CD4-positive, CD25-positive, alpha-beta regulatory T cell (primary cell): ENCODE data around the gene UPK2. TPM values are rescaled to one million over a fixed set of nuclear protein-coding genes. Genes with fewer than 3 reads are reported as not detected.

Source experiments
- ATAC-seq, 2 donors: fragments of 150-1000 bp; cut with Tn5 transposase; one replicate each; pipeline ENCODE4 v1.10.0; 2021; ENCODE audit warnings: low read depth in 2 of 2, moderate number of reproducible peaks in 2 of 2, moderate library complexity in 1 of 2
- DNase-seq, 3 donors: peaks; one replicate each; pipeline versions ENCODE4 v3.0.0 to v3.0.0-alpha.2; 2012 to 2022; ENCODE audit warnings: mixed read lengths in 1 of 3
- H3K27ac ChIP-seq: one replicate; pipeline ENCODE4 v1.7.0; 2013; ENCODE audit warnings: mild to moderate bottlenecking, low read length; ENCODE audit not compliant: insufficient read depth, poor library complexity, severe bottlenecking
- H3K27me3 ChIP-seq: one replicate; pipeline ENCODE4 v1.7.0; 2013; ENCODE audit warnings: low read length; ENCODE audit not compliant: control insufficient read depth, insufficient read depth
- H3K36me3 ChIP-seq: one replicate; pipeline ENCODE4 v1.7.0; 2013; ENCODE audit warnings: mild to moderate bottlenecking, low read length, moderate library complexity; ENCODE audit not compliant: control insufficient read depth, insufficient read depth
- H3K4me1 ChIP-seq: 2 replicates; pipeline ENCODE4 v1.7.0; 2013; ENCODE audit warnings: mild to moderate bottlenecking, low read length; ENCODE audit not compliant: insufficient read depth, control insufficient read depth, poor library complexity, severe bottlenecking
- H3K4me3 ChIP-seq: one replicate; pipeline ENCODE4 v1.7.0; 2013; ENCODE audit warnings: low read depth, mild to moderate bottlenecking, low read length, moderate library complexity
- H3K9me3 ChIP-seq, 2 experiments: 1 replicate in 1 of 2; 2 replicates in 1 of 2; pipeline ENCODE4 v1.7.0; 2013; ENCODE audit warnings: low read length in 2 of 2, mild to moderate bottlenecking in 1 of 2, moderate library complexity in 1 of 2; ENCODE audit not compliant: control insufficient read depth in 2 of 2
- H3K27ac Mint-ChIP-seq, 3 donors: one replicate each; pipeline ENCODE4 v1.8.0; 2020 to 2022; ENCODE audit warnings: mild to moderate bottlenecking in 3 of 3, mixed read lengths in 3 of 3, moderate library complexity in 2 of 3
- H3K27me3 Mint-ChIP-seq: one replicate; pipeline ENCODE4 v1.8.0; 2022; ENCODE audit warnings: mild to moderate bottlenecking, mixed read lengths
- H3K36me3 Mint-ChIP-seq: one replicate; pipeline ENCODE4 v1.8.0; 2020; ENCODE audit warnings: mixed read lengths
- H3K4me1 Mint-ChIP-seq, 4 donors: one replicate each; pipeline ENCODE4 v1.8.0; 2020 to 2022; ENCODE audit warnings: mixed read lengths in 4 of 4, mild to moderate bottlenecking in 1 of 4
- H3K4me3 Mint-ChIP-seq, 4 donors: one replicate each; pipeline ENCODE4 v1.8.0; 2020 to 2022; ENCODE audit warnings: mild to moderate bottlenecking in 4 of 4, mixed read lengths in 4 of 4, moderate library complexity in 3 of 4
- H3K9me3 Mint-ChIP-seq, 7 donors: one replicate each; pipeline ENCODE4 v1.8.0; 2020 to 2022; ENCODE audit warnings: mixed read lengths in 7 of 7, mild to moderate bottlenecking in 3 of 7, moderate library complexity in 2 of 7
- polyA plus RNA-seq, 4 donors: library from polyadenylated mRNA; unstranded; fragments of 300-500 nt; fragmentation: Illumina TruSeq; gene quantifications; one replicate each; pipeline ENCODE4 v1.2.3, GENCODE V29; 2021
- total RNA-seq: library from RNA; stranded (reverse); gene quantifications from one replicate; pipeline ENCODE4 v1.2.3, GENCODE V29; 2022

Gene UPK2
- total and polyA plus RNA-seq, 5 donors from 2014 or later, result 0.19 to 0.42 (median 0.23) TPM; not detected in 1

DNA sequence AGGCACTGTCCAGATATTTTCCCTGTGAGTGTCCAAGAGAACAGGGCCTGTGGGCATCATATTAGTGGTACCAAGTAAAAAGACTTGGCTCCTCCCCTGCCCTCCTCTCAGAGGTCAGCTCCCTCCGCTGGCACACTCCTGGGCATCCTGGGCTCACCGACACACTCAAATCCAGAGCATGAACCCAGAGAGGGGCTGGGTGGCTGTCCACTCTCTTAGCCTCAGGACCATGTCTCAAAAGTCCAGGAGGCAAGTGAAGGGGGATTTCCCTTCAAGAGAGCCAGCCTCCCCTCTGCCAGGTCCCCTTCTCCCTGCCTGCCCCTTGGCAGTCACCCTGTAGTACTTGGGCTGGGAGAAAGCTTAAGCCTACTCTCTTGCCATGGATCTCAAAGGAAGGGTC lies 40.7 kb upstream of the UPK2 start:
- Histone ChIP-seq H3K4me1 (peaks cover 99% of the 10 kb centered on the region), H3K27me3 (no peaks in the 10 kb centered on the region), H3K27ac (peak overlapping the region; percentile 100), H3K4me3 (peak overlapping the region; percentile 53), H3K9me3 (no peaks in the 10 kb centered on the region), H3K36me3 (peaks cover 4% of the 10 kb centered on the region)
- DNase-seq, result no peak
- Mint-ChIP-seq H3K9me3 (no peaks in the 10 kb centered on the region), H3K36me3 (peaks cover 15% of the 10 kb centered on the region), H3K27ac (peak overlapping the region; percentile 99), H3K4me3 (peak overlapping the region; percentile 78 to 91 (median 86)), H3K4me1 (peaks cover 0 to 94% (median 57%) of the 10 kb centered on the region in 4 donors), H3K27me3 (no peaks in the 10 kb centered on the region)
- ATAC-seq, result no peak

DNA sequence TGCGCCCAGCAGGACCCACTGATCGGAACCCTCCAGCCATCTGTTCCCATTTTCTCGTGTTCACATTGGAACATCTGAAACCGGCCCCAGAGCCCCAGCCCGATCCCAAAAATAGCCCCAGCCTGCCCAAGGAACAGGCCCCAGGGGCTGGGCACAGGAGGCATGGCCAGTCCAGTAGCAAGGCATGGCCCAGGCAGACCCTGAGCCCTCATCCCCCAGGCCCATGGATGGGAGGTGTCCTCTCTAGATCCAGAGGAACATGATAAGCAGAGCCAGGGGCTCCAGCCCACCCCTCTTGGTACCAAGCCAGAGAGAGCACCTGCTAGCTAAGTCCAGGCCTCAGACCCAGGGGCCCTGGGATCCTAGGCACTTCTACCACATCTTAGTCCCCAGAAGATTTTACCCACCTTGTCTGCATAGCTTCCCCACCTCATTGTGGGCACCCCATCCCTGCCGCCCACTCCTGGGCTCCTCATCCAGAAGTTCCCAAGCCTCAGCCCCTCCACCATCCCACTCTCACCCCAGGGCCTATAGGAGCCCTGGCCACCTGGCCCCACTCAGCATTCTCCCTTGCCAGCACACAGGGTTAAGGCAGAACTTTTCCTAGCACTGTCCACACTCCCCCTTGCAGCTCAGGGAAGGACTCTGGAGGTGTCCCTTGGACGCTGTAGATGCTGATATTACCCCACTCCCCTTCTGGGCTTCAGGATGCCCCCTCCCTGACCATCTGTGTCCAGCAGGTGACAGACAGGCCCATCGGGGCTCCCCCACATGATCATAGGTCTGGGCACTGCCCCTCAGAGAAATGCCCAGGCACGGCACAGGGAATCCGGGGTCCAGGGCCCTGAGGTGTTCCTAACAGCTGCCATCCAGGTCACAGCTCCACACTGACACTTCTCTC lies 39.9 kb upstream of the UPK2 start:
- Mint-ChIP-seq H3K27ac (peak overlapping the region; percentile 99), H3K9me3 (no peaks in the 10 kb centered on the region), H3K27me3 (no peaks in the 10 kb centered on the region), H3K36me3 (peaks cover 20% of the 10 kb centered on the region), H3K4me3 (peak overlapping the region; percentile 30 to 91 (median 86)), H3K4me1 (peaks cover 0 to 96% (median 63%) of the 10 kb centered on the region in 4 donors)
- Histone ChIP-seq H3K36me3 (peaks cover 4% of the 10 kb centered on the region), H3K9me3 (no peaks in the 10 kb centered on the region), H3K27me3 (no peaks in the 10 kb centered on the region), H3K27ac (peak overlapping the region; percentile 100), H3K4me3 (peak overlapping the region; percentile 53), H3K4me1 (peaks cover 99% of the 10 kb centered on the region)
- ATAC-seq (no peak), DNase-seq (no peak)

DNA sequence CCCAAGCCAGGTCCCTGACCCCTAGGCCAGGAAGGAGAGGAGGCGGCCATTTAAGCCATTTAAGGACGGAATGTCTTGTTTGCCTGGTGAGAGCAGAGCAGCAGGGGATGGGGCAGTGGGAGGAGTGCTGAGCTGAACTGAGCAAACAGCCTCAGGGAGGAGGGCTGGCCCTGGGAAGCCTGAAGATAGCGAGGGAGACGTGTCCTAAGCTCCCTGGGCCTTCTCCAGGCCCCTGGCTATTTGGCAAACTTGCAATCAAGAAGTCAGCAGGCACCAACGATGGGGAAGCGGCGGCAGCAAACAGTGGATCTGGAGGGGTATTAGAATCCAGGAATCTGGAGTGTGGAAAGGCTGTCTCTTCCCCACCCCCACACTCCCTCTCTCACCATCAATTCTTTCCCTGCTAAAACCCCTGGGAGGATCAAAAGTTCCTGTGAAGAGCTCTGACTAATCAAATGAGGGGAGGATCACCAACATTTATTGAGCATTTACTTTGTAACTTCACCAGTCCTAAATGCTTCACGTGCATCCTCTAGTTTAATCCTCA lies 39.2 kb upstream of the UPK2 start:
- H3K4me3 Mint-ChIP-seq, result peak overlapping the region; percentile 87 to 88 (median 88)
- Histone ChIP-seq H3K4me3 (peak overlapping the region; percentile 53), H3K9me3 (no peaks in the 10 kb centered on the region), H3K36me3 (peaks cover 4% of the 10 kb centered on the region), H3K27ac (peak overlapping the region; percentile 100), H3K27me3 (no peaks in the 10 kb centered on the region), H3K4me1 (peaks cover 99% of the 10 kb centered on the region)
- no peaks in the 10 kb centered on the region for H3K27me3 Mint-ChIP-seq
- DNase-seq, result no peak
- ATAC-seq, result no peak
- H3K4me1 Mint-ChIP-seq, result peaks cover 0 to 93% (median 59%) of the 10 kb centered on the region in 4 donors
- no peaks in the 10 kb centered on the region for H3K9me3 Mint-ChIP-seq
- peaks cover 21% of the 10 kb centered on the region for H3K36me3 Mint-ChIP-seq
- peak overlapping the region; percentile 99 for H3K27ac Mint-ChIP-seq

DNA sequence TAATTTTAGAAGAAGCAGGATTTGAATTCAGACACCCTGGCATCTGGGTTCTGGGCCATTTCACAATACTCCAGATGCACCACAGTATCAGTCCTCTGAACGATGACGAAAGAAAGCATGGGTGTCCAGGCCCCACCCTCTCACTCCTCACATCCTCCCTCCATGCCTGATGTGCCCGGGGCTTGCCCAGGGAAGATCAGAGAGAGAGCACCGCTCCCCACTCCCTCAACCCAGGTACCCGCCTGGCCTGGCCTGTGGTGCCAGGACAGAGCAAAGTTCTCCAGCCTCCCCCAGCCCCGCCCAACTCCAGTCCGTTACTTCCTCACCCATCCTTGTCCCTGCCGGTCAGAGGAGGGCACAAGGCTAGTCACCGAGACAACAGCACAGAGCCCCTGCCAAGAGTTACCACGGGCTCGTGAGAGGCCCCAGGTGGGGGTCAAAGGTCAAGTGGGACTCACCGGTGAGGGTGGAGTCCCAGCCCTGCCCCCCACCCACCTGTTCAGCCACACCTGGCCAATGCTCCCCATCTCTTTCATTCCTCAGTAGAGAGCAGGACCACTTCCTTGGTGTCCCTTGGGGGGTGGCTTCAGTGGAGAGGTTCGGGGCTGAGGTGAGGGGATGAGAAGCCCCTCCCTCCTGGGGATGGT lies 38.5 kb upstream of the UPK2 start:
- Mint-ChIP-seq H3K4me3 (peak overlapping the region; percentile 87 to 88 (median 88)), H3K4me1 (peaks cover 0 to 86% (median 54%) of the 10 kb centered on the region in 4 donors), H3K27ac (peak overlapping the region; percentile 99), H3K27me3 (no peaks in the 10 kb centered on the region), H3K9me3 (no peaks in the 10 kb centered on the region), H3K36me3 (peaks cover 21% of the 10 kb centered on the region)
- Histone ChIP-seq H3K4me3 (peak overlapping the region; percentile 53), H3K9me3 (no peaks in the 10 kb centered on the region), H3K27ac (peak overlapping the region; percentile 100), H3K27me3 (no peaks in the 10 kb centered on the region), H3K36me3 (peaks cover 4% of the 10 kb centered on the region), H3K4me1 (peaks cover 99% of the 10 kb centered on the region)
- ATAC-seq, result no peak
- DNase-seq, result peak; percentile 53 to 68 (median 58)

DNA sequence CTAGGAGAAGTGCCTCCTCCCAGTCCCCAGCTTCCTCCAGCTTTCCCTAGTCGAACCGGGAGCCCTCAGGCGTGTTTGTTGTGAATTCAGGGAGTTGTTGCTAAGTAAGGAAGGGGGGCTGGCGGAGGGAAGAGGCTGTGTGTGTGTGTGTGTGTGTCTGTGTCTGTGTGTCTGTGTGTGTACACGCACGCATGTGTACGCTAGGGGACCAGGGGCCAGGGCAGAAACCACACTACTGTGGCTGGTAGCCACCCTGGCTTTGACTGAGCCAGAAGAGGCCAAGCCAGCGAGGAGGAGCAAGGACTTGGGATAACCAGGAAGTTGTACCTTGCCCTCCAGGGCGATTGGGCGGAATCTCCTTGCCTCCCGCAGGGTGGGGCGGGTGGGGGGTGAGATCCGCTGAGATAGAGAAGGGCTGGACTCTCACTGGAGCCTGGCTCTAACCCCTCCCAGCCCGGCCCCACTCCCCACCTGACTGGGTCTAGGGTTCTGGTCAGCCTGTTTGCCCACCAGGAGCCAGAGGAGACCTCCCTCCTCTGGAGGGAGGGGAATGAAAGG lies 37.9 kb upstream of the UPK2 start:
- Histone ChIP-seq H3K27ac (peak overlapping the region; percentile 100), H3K4me1 (peaks cover 99% of the 10 kb centered on the region), H3K36me3 (peaks cover 4% of the 10 kb centered on the region), H3K4me3 (peak overlapping the region; percentile 37), H3K9me3 (no peaks in the 10 kb centered on the region), H3K27me3 (no peaks in the 10 kb centered on the region)
- H3K27me3 Mint-ChIP-seq, result no peaks in the 10 kb centered on the region
- peak overlapping the region; percentile 92 to 99 (median 99) for H3K27ac Mint-ChIP-seq
- peaks cover 21% of the 10 kb centered on the region for H3K36me3 Mint-ChIP-seq
- peaks cover 0 to 84% (median 51%) of the 10 kb centered on the region in 4 donors for H3K4me1 Mint-ChIP-seq
- peak in 1 of 3 donors; percentile 52 for DNase-seq
- ATAC-seq, result no peak
- H3K4me3 Mint-ChIP-seq, result peak overlapping the region; percentile 87 to 89 (median 88)
- no peaks in the 10 kb centered on the region for H3K9me3 Mint-ChIP-seq

DNA sequence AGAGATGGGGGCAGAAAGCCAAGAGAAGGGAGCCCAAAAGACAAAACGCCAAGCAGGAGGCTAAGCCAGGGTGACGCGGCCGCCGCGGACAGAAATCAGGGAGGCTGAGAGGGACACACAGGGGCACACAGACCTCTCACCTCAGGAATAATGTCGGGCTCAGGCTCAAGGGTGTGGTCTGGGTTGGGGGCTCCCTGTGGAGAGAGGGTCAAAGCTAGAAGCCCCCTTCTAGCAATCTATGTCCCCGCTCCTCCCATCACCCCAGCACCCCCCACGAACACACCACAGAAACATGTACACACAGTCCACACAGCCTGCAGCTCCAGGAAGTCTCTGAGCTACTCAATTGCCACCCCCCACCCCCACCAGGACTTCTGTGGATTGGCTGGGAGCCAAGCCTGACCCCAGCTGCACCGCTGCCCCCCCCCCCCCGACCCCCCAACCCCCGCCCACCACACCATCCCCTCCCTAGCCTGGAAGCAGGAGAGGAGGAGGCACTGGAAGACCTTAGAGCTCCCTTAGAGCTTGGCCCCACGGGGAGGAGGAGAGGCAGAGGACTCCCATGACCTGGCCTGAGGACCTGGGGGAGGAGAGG lies 37.3 kb upstream of the UPK2 start:
- Histone ChIP-seq H3K9me3 (no peaks in the 10 kb centered on the region), H3K4me3 (peak overlapping the region; percentile 98), H3K4me1 (peaks cover 100% of the 10 kb centered on the region), H3K36me3 (peaks cover 4% of the 10 kb centered on the region), H3K27me3 (no peaks in the 10 kb centered on the region), H3K27ac (peak overlapping the region; percentile 100)
- Mint-ChIP-seq H3K36me3 (peaks cover 25% of the 10 kb centered on the region), H3K4me1 (peaks cover 0 to 82% (median 50%) of the 10 kb centered on the region in 4 donors), H3K27ac (peak overlapping the region; percentile 96 to 99 (median 96)), H3K27me3 (no peaks in the 10 kb centered on the region), H3K9me3 (no peaks in the 10 kb centered on the region), H3K4me3 (peak overlapping the region; percentile 88 to 97 (median 96))
- no peak for ATAC-seq
- DNase-seq, result peak in 1 of 3 donors; percentile 49
